ENCODE measurements around the gene DYNC2H1.
"Not testable (repeated sequence)": the region's sequence is repeated elsewhere in the genome, so short reads cannot be mapped to it uniquely, and the experiment has no call there.

The DYNC2H1 gene

DNA sequence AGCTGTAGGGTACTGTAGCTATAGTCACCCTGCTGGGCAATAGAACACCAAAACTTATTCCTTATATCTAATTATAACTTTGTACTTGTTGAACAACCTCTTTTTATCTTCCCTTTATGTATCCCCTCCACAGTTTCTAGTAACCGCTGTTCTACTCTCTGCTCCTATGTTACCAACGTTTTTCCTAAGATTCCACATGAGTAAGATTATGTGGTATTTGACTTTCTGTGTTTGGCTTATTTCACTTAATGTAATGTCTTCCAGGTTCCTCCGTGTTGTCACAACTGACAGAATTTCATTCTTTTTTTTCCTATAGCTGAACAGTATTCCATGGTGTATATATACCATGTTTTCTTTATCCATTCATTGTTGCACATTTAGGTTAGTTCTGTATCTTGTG, 258.4 kb downstream of the DYNC2H1 start:
- no peak for DNase-seq (ENCODE audit: low read depth in 1 of 2, low spot score in 1 of 2)
- TF ChIP-seq JUND (IDR thresholded peaks at IDR 0.05; ENCODE audit: low read depth) = no peak
- in situ Hi-C loops (cut with HindIII; ENCODE audit: low pct_unique_long_range_greater_than_20kb, low sequenced_read_pairs) = no loop called here

DNA sequence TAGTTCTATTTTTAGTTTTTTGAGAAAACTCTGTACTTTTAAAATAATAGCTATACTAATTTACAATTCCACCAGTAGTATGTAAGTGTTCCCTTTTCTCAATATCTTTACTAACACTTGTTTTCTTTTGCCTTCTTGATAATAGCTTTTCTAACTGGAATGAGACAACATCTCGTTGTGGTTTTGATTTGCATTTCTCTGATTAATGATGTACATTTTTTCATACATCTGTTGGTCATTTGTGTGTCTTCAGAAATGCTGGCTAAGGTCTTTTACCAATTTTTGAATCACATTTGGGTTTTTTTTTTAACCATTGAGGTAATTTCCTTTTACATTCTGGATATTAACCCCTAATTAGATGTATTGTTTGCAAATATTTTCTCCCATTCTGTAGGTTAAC, 258.9 kb downstream of the DYNC2H1 start:
- TF ChIP-seq JUND (IDR thresholded peaks at IDR 0.05; ENCODE audit: low read depth) = no peak
- no peak for DNase-seq (ENCODE audit: low read depth in 1 of 2, low spot score in 1 of 2)
- in situ Hi-C loops (cut with HindIII; ENCODE audit: low pct_unique_long_range_greater_than_20kb, low sequenced_read_pairs) = no loop called here

DNA sequence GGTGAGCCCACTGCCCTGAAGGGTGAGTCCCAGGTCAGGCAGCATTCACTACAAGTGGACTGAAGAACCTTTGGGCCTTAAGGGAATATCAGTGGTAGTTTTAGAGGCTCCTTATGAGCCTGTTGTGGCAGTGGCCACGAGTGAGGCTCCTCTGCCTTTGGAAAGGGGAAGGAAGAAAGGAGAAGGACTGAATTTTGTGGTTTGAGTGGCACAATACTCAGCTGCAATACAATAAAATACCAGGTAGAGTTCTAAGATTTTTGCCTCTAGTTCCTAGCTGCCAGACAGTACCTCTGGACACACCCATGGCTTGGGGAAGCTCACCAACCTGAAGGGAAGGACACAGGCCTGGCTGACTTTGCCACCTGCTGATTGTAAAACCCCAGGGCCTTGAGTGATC, 260.9 kb downstream of the DYNC2H1 start:
- in situ Hi-C loops (cut with HindIII; ENCODE audit: low pct_unique_long_range_greater_than_20kb, low sequenced_read_pairs) = no loop called here
- no peak for TF ChIP-seq JUND (IDR thresholded peaks at IDR 0.05; ENCODE audit: low read depth)
- DNase-seq (ENCODE audit: low read depth in 1 of 2, low spot score in 1 of 2) = no peak

DNA sequence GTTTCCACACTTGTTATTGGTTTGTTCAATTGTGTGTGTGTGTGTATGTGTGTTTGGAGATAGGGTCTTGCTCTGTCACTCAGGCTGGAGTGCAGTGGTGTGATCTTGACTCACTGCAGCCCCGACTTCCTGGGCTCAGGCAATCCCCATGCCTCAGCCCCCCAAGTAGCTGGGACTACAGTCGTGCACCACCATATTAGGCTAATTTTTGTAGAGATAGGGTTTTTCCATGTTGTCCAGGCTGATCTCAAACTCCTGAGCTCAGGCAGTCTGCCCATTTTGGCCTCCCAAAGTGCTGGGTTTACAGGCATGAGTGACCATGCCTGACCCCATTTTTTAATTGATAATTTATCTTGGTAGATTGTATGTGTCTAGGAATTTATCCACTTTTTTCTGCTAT, 263.7 kb downstream of the DYNC2H1 start:
- no peak for TF ChIP-seq JUND (IDR thresholded peaks at IDR 0.05; ENCODE audit: low read depth)
- in situ Hi-C loops (cut with HindIII; ENCODE audit: low pct_unique_long_range_greater_than_20kb, low sequenced_read_pairs) = no loop called here
- DNase-seq (ENCODE audit: low read depth in 1 of 2, low spot score in 1 of 2) = no peak

DNA sequence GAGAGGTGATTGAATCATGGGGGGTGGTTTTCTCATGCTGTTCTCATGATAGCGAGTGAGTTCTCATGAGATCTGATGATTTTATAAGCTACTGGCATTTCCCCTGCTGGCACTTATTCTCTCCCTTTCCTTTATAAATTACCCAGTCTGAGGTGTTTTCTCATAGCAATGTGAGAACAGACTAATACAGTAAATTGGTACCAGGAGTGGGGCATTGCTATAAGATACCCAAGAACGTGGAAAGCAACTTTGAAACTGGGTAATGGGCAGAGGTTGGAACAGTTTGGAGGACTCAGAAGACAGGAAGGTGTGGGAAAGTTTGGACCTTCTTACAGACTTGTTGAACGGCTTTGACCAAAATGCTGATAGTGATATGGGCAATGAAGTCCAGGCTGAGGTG, 265.0 kb downstream of the DYNC2H1 start:
- DNase-seq (ENCODE audit: low read depth in 1 of 2, low spot score in 1 of 2); in situ Hi-C loops (cut with HindIII; ENCODE audit: low pct_unique_long_range_greater_than_20kb, low sequenced_read_pairs): not testable (repeated sequence)

DNA sequence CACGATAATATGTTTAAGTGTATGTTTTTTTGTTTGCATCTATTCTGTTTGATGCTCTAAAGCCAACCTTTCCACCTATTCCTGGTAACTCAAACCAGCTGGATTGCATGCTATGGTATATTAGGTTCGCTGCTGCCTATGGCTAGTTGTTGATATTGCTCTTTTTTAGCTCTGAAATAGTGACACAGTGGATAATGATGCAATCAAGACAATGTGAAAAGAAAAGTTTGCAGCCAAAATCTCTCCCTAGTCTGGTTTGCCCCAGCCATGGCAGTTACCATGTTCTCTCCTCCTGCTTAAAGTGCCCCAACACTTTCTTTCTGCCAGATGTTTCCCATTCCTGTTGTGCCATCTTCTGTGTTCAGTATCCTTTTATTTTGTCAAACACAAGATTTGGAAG, 269.7 kb downstream of the DYNC2H1 start:
- TF ChIP-seq JUND (IDR thresholded peaks at IDR 0.05; ENCODE audit: low read depth) = no peak
- no peak for DNase-seq (ENCODE audit: low read depth in 1 of 2, low spot score in 1 of 2)
- in situ Hi-C loops (cut with HindIII; ENCODE audit: low pct_unique_long_range_greater_than_20kb, low sequenced_read_pairs) = no loop called here

DNA sequence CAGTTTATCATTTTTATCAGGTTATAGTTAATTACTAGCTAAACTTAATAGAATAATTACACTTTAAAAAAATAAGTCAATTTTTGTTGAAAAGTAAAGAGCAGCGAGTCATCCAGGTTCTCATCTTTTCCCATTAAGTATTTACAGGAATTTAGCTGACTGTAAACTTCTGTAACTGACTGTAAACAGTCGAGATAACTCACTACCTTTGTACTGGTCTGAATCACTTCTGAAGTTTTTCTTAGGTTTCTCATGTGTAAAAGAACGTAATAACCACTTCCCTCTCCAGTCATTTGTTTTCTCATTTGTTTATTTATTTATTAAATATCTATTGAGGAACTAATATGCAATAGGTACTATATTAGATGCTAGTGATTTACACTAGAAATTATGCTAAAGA, 270.8 kb downstream of the DYNC2H1 start:
- no peak for DNase-seq (ENCODE audit: low read depth in 1 of 2, low spot score in 1 of 2)
- no peak for TF ChIP-seq JUND (IDR thresholded peaks at IDR 0.05; ENCODE audit: low read depth)
- in situ Hi-C loops (cut with HindIII; ENCODE audit: low pct_unique_long_range_greater_than_20kb, low sequenced_read_pairs) = no loop called here

DNA sequence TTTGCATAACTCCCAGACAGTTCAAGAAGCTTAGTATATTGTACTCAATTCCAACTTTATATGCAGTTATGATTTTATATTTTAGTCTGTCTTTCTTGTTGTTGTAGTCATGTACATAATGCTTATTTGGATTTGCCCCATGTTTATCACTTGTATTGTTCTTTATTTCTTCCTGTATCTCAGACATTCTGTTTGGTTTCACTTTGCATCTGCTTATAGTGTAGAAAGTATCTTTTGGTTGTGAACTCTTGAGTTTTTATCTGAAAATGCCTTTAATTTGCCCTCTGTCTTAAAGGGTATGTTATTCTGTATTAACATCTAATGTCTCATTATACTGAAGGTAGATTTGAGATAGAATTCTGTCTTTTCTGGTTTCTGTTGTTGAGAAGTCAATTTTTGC, 275.4 kb downstream of the DYNC2H1 start:
- DNase-seq (ENCODE audit: low read depth in 1 of 2, low spot score in 1 of 2) = no peak
- in situ Hi-C loops (cut with HindIII; ENCODE audit: low pct_unique_long_range_greater_than_20kb, low sequenced_read_pairs) = no loop called here
- TF ChIP-seq JUND (IDR thresholded peaks at IDR 0.05; ENCODE audit: low read depth) = no peak

DNA sequence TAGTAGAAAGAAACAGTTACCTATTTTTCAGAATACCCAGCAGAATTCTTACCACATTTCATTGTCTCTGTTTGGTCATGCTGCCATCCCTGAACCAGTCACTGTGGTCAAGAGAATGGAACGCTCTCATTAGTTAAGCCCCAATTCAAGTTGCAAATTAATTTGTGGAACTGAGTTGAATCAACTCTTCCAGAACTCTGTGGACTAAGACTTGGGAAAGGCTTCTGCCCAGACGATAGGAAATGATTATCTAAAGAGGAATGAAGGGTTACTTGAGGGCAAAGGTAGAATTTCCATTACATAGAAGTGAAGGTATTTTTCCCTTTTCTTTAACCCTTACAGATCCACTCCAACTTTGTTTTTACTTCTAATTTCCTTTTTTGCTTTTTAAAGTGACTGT, 286.4 kb downstream of the DYNC2H1 start:
- no peak for DNase-seq (ENCODE audit: low read depth in 1 of 2, low spot score in 1 of 2)
- in situ Hi-C loops (cut with HindIII; ENCODE audit: low pct_unique_long_range_greater_than_20kb, low sequenced_read_pairs) = no loop called here
- TF ChIP-seq JUND (IDR thresholded peaks at IDR 0.05; ENCODE audit: low read depth) = no peak

DNA sequence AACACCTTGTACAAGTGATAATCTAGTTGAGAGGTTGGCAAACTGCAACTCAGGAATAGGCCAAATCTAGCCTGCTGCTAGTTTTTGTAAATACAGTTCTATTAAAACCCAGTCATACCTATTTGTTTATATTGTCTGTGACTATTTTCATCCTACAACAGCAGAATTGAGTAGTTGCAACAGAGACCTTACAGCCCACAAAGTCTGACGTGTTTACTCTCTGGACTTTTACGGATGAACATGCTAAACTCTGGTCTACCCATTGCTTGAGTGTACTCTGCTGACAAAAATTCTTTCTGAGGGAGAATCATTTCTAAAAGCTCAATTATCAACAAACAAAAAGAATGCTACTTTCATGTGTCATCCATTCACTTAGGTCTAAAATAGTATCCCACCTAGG, 287.0 kb downstream of the DYNC2H1 start:
- no peak for DNase-seq (ENCODE audit: low read depth in 1 of 2, low spot score in 1 of 2)
- in situ Hi-C loops (cut with HindIII; ENCODE audit: low pct_unique_long_range_greater_than_20kb, low sequenced_read_pairs) = no loop called here
- TF ChIP-seq JUND (IDR thresholded peaks at IDR 0.05; ENCODE audit: low read depth) = no peak

DNA sequence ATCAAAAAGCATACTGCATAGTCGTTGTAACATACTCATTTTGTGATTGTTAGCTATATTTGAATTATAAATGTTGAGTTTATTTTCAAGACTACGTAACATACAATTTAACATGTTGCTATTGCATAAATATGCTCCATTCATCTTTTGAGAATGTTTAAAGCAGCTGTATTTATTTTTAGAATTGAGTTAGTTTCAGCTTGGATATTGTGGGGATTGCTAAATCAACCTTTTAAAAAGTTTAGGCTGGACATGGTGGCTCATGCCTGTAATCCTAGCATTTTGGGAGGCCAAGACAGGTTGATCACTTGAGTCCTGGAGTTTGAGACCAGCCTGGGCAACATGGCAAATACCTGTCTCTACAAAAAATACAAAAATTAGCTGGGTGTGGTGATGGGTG, 288.1 kb downstream of the DYNC2H1 start:
- in situ Hi-C loops (cut with HindIII; ENCODE audit: low pct_unique_long_range_greater_than_20kb, low sequenced_read_pairs) = no loop called here
- DNase-seq (ENCODE audit: low read depth in 1 of 2, low spot score in 1 of 2) = no peak
- TF ChIP-seq JUND (IDR thresholded peaks at IDR 0.05; ENCODE audit: low read depth) = no peak

DNA sequence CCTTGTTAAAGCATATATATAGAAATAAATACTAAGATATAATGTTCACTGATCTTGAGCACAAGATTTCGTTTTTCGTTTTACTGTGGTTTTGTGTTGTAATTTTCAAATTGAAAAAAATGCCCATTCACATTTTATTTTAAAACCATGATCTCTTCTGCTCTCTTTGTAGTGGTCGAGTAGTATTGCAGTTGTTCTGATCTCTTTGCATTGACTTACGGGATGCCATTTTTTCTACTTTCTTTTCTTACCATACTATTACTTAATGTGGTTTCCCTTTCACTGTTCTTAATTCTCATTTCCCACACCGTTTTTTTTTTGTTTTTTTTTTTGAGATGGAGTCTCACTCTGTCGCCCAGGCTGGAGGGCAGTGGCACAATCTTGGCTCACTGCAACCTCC, 289.6 kb downstream of the DYNC2H1 start:
- no peak for TF ChIP-seq JUND (IDR thresholded peaks at IDR 0.05; ENCODE audit: low read depth)
- no peak for DNase-seq (ENCODE audit: low read depth in 1 of 2, low spot score in 1 of 2)
- in situ Hi-C loops (cut with HindIII; ENCODE audit: low pct_unique_long_range_greater_than_20kb, low sequenced_read_pairs) = no loop called here

DNA sequence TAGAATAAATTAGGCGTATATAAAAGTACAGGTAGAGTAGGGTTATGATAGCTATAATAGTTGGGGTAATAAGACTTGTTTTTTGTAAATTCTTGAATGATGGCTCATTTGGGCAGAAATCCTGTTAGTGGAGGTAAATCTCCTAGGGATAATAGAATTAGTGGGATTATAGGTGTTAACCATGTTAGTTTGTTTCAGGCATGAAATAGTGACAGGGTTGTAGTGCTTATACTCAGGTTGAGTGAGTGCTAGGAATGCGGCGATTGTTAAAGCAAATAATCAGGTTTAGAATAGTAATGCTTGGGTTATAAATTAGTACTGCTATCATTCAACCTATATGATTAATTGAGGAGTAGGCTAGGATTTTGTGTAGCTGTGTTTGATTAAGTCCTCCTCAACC, 297.1 kb downstream of the DYNC2H1 start:
- in situ Hi-C loops (cut with HindIII; ENCODE audit: low pct_unique_long_range_greater_than_20kb, low sequenced_read_pairs) = no loop called here
- no peak for TF ChIP-seq JUND (IDR thresholded peaks at IDR 0.05; ENCODE audit: low read depth)
- DNase-seq (ENCODE audit: low read depth in 1 of 2, low spot score in 1 of 2) = no peak

DNA sequence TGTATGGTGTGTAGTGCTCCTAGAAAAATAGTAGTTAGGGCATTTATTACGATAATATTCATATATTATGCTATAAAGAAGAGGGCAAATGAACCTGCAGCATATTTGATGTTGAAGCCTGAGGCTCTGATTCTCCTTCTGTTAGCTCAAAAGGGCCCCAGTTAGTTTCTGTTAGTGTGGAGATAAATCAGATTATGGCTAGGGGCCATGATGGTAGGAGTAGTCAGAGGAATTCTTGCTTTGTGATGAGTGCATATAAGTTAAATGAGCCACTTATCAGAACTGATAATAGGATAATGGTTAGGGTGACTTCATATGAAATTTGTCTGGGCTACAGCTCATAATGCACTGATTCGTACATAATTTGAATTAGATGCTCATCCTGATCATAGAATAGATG, 298.4 kb downstream of the DYNC2H1 start:
- in situ Hi-C loops (cut with HindIII; ENCODE audit: low pct_unique_long_range_greater_than_20kb, low sequenced_read_pairs) = no loop called here
- TF ChIP-seq JUND (IDR thresholded peaks at IDR 0.05; ENCODE audit: low read depth) = no peak
- no peak for DNase-seq (ENCODE audit: low read depth in 1 of 2, low spot score in 1 of 2)
